Measurements from ENCODE around the gene NPM1. TPM values are rescaled to one million over a fixed set of nuclear protein-coding genes. Genes with fewer than 3 reads are reported as not detected.

The NPM1 gene
- total RNA-seq, 3 donors from 2014 or later: 404 to 623 (median 596) TPM

GRCh38 chr5:171449426-171449825, 61.8 kb downstream of the NPM1 start:
- H3K36me3 ChIP-seq (ENCODE audit: low read depth): no peaks in the 10 kb centered on the region

GRCh38 chr5:171450423-171451331, 63.0 kb downstream of the NPM1 start:
- ATAC-seq (peak; percentile 65), DNase-seq (peak; percentile 25 to 63 (median 35))
- intact Hi-C loops (cut with DNase I, micrococcal nuclease): no loop called here
- H3K36me3 ChIP-seq (ENCODE audit: low read depth): no peaks in the 10 kb centered on the region
- no peaks in the 10 kb centered on the region for H3K4me1 ChIP-seq (ENCODE audit: low read depth)
- TF ChIP-seq CTCF (IDR thresholded peaks at IDR 0.05): no peak
- no peaks in the 10 kb centered on the region for H3K9me3 ChIP-seq
- no peak overlapping the region for H3K4me3 ChIP-seq

More at GRCh38 chr5:171449426-171449825, 61.8 kb downstream of the NPM1 start:
- DNase-seq (no peak), ATAC-seq (no peak)
- intact Hi-C loops (cut with DNase I, micrococcal nuclease): no loop called here
- H3K4me3 ChIP-seq: no peak overlapping the region
- H3K4me1 ChIP-seq (ENCODE audit: low read depth): no peaks in the 10 kb centered on the region
- no peak for TF ChIP-seq CTCF (IDR thresholded peaks at IDR 0.05)
- no peaks in the 10 kb centered on the region for H3K9me3 ChIP-seq

GRCh38 chr5:171451421-171451820, 63.8 kb downstream of the NPM1 start:
- ATAC-seq: no peak
- no peaks in the 10 kb centered on the region for H3K4me1 ChIP-seq (ENCODE audit: low read depth)
- H3K9me3 ChIP-seq: no peaks in the 10 kb centered on the region
- no peaks in the 10 kb centered on the region for H3K36me3 ChIP-seq (ENCODE audit: low read depth)
- DNase-seq: no peak
- intact Hi-C loops (cut with DNase I, micrococcal nuclease): no loop called here
- H3K4me3 ChIP-seq: no peak overlapping the region
- TF ChIP-seq CTCF (IDR thresholded peaks at IDR 0.05): no peak

- intact Hi-C loops (cut with DNase I, micrococcal nuclease): no loop called here
- Histone ChIP-seq H3K9me3 (no peaks in the 10 kb centered on the region), H3K36me3 (ENCODE audit: low read depth) (no peaks in the 10 kb centered on the region), H3K4me1 (ENCODE audit: low read depth) (no peaks in the 10 kb centered on the region), H3K4me3 (no peak overlapping the region)
- TF ChIP-seq CTCF (IDR thresholded peaks at IDR 0.05): no peak
- DNase-seq: no peak
- no peak for ATAC-seq
These were observed 65.5 kb downstream of the NPM1 start for GRCh38 chr5:171453056-171453725.

GRCh38 chr5:171453988-171454387, 66.3 kb downstream of the NPM1 start:
- ATAC-seq (no peak), DNase-seq (no peak)
- no peak overlapping the region for H3K4me3 ChIP-seq
- H3K4me1 ChIP-seq (ENCODE audit: low read depth): no peaks in the 10 kb centered on the region
- H3K36me3 ChIP-seq (ENCODE audit: low read depth): no peaks in the 10 kb centered on the region
- intact Hi-C loops (cut with DNase I, micrococcal nuclease): no loop called here
- TF ChIP-seq CTCF (IDR thresholded peaks at IDR 0.05): no peak
- no peaks in the 10 kb centered on the region for H3K9me3 ChIP-seq

Measured in mucosa of descending colon (tissue), 3 donors.